Esophagus muscularis mucosa (tissue), 4 donors: ENCODE data around the gene PSMA4. TPM values are rescaled to one million over a fixed set of nuclear protein-coding genes. Genes with fewer than 3 reads are reported as not detected.
A peak's percentile ranks its signal among the peaks of the same experiment; 100 is the strongest.

ENCODE experiments used
- DNase-seq: peaks from one replicate; pipeline ENCODE4 v3.0.0-alpha.2; 2017; ENCODE audit errors: extremely low spot score
- H3K27ac ChIP-seq, 4 donors: fragments of 200-600 bp; sonication (generic); replicated peaks in 1 of 4; 1 replicate in 3 of 4; 2 replicates in 1 of 4; pipeline ENCODE4 v1.5.1; 2016 to 2019; ENCODE audit warnings: mild to moderate bottlenecking in 1 of 4
- H3K27me3 ChIP-seq, 4 donors: fragments of 200-600 bp; sonication (generic); one replicate each; pipeline versions ENCODE4 v1.5.1 to v1.6.0; 2016 to 2019
- H3K36me3 ChIP-seq, 4 donors: fragments of 200-600 bp; sonication (generic); one replicate each; pipeline ENCODE4 v1.5.1; 2016 to 2019
- H3K4me1 ChIP-seq, 4 donors: fragments of 200-600 bp; sonication (generic); one replicate each; pipeline ENCODE4 v1.5.1; 2016 to 2019
- H3K4me3 ChIP-seq, 4 donors: fragments of 200-600 bp; sonication (generic); 1 replicate in 2 of 4; 2 replicates in 2 of 4; pipeline ENCODE4 v1.5.1; 2016 to 2019; ENCODE audit warnings: mild to moderate bottlenecking in 4 of 4, moderate library complexity in 1 of 4
- H3K9me3 ChIP-seq, 4 donors: fragments of 200-600 bp; sonication (generic); 1 replicate in 3 of 4; 2 replicates in 1 of 4; pipeline ENCODE4 v1.5.1; 2016 to 2019
- CTCF ChIP-seq, 3 experiments: fragments of 200-600 bp in 2 of 3; fragments of 450-650 bp in 1 of 3; sonication (generic) in 2 of 3; IDR thresholded peaks; one replicate each; pipeline ENCODE4 v1.5.1; 2017 to 2019; ENCODE audit warnings: antibody characterized with exemption in 3 of 3, mild to moderate bottlenecking in 2 of 3, moderate library complexity in 1 of 3
- EP300 ChIP-seq: sonication (generic); formaldehyde crosslinking; IDR thresholded peaks from one replicate; pipeline ENCODE4 v1.6.1; 2017; ENCODE audit warnings: antibody characterized with exemption
- POLR2A ChIP-seq: fragments of 450-650 bp; IDR thresholded peaks from one replicate; pipeline ENCODE4 v1.6.1; 2017; ENCODE audit warnings: antibody characterized with exemption, moderate library complexity, mild to moderate bottlenecking, low read depth
- POLR2AphosphoS5 ChIP-seq, 2 donors: sonication (generic); formaldehyde crosslinking; IDR thresholded peaks; one replicate each; pipeline ENCODE4 v1.6.1; 2017; ENCODE audit warnings: antibody characterized with exemption in 2 of 2
- WGBS: methylation state at CpG from one replicate; pipeline ENCODE4 v1.1.5; 2018; 5-methylcytosine and 5-hydroxymethylcytosine counted together
- intact Hi-C: fragments of 100-400 bp; cut with DNase I; formaldehyde crosslinking; loops from one replicate; pipeline ENCODE4 v1.15.1; 2023
- total RNA-seq, 4 donors: library from RNA; depleted of rRNA; stranded (reverse); fragments of >200 nt; gene quantifications; one replicate each; pipeline versions ENCODE4 v1.1.0 to v1.2.1, GENCODE V29; 2016

PSMA4 gene
- total RNA-seq, 4 donors from 2014 or later, result 103 to 135 (median 117) TPM

GRCh38 chr15:78561490-78561889 lies 21.2 kb downstream of the PSMA4 start:
- intact Hi-C loops, result no loop called here
- H3K27ac ChIP-seq, result no peak overlapping the region
- 88% methylated on average over 5 of the region's 5 CpGs for WGBS
- no peaks in the 10 kb centered on the region for H3K27me3 ChIP-seq
- no peaks in the 10 kb centered on the region for H3K9me3 ChIP-seq
- TF ChIP-seq CTCF (IDR thresholded peaks at IDR 0.05) (no peak), POLR2A (no peak)
- H3K4me1 ChIP-seq, result peaks cover 5 to 18% (median 15%) of the 10 kb centered on the region in 4 donors
- no peak overlapping the region for H3K4me3 ChIP-seq
- H3K36me3 ChIP-seq, result no peaks in the 10 kb centered on the region
- no peak for DNase-seq

GRCh38 chr15:78563092-78563491 lies 22.8 kb downstream of the PSMA4 start:
- Histone ChIP-seq H3K36me3 (no peaks in the 10 kb centered on the region), H3K27me3 (no peaks in the 10 kb centered on the region), H3K4me3 (no peak overlapping the region), H3K9me3 (no peaks in the 10 kb centered on the region), H3K27ac (no peak overlapping the region), H3K4me1 (peaks cover 5 to 18% (median 17%) of the 10 kb centered on the region in 4 donors)
- WGBS, result 97% methylated on average over 2 of the region's 2 CpGs
- DNase-seq, result no peak
- TF ChIP-seq CTCF (IDR thresholded peaks at IDR 0.05) (no peak), POLR2AphosphoS5 (IDR thresholded peaks at IDR 0.05) (no peak), POLR2A (no peak), EP300 (no peak)
- intact Hi-C loops, result no loop called here

GRCh38 chr15:78564743-78565096 lies 24.5 kb downstream of the PSMA4 start:
- 64% methylated on average over 11 of the region's 11 CpGs for WGBS
- Histone ChIP-seq H3K4me1 (peaks cover 5 to 18% (median 17%) of the 10 kb centered on the region in 4 donors), H3K4me3 (peak overlapping the region; percentile 61 to 75 (median 69)), H3K27me3 (peaks cover 0 to under 1% (median 0%) of the 10 kb centered on the region in 4 donors), H3K36me3 (no peaks in the 10 kb centered on the region), H3K27ac (peak overlapping the region in 3 of 4 donors; percentile 63 to 74 (median 64)), H3K9me3 (no peaks in the 10 kb centered on the region)
- TF ChIP-seq POLR2AphosphoS5 (IDR thresholded peaks at IDR 0.05), result no peak
- TF ChIP-seq EP300, result no peak
- no peak for TF ChIP-seq CTCF (IDR thresholded peaks at IDR 0.05)
- no peak for TF ChIP-seq POLR2A
- DNase-seq, result no peak
- intact Hi-C loops, result no loop called here

GRCh38 chr15:78565097-78565950 lies 25.1 kb downstream of the PSMA4 start, which contains the start of gene CHRNA5:
Gene CHRNA5 (plus strand): TSS chr15:78565520. CDS start chr15:78565720, 200 bp downstream.
- H3K27ac ChIP-seq, result peak within 1 kb of the TSS; percentile 63 to 74 (median 68)
- peak within 1 kb of the TSS; percentile 61 to 75 (median 69) for H3K4me3 ChIP-seq
- no peaks in the 10 kb centered on the region for H3K36me3 ChIP-seq
- H3K4me1 ChIP-seq, result peaks cover 5 to 18% (median 17%) of the 10 kb centered on the region in 4 donors
- WGBS, result 1% methylated on average over 35 of the region's 75 CpGs
- TF ChIP-seq POLR2AphosphoS5 (IDR thresholded peaks at IDR 0.05), result peak; percentile 50 to 56
- no peak for TF ChIP-seq EP300
- peaks cover 0 to 6% (median 0%) of the 10 kb centered on the region in 4 donors for H3K27me3 ChIP-seq
- intact Hi-C loops, result no loop called here
- no peaks in the 10 kb centered on the region for H3K9me3 ChIP-seq
- DNase-seq, result peak; percentile 97

GRCh38 chr15:78565951-78566774 lies 25.9 kb downstream of the PSMA4 start:
- Histone ChIP-seq H3K4me3 (peak overlapping the region; percentile 61 to 75 (median 69)), H3K27me3 (peaks cover 0 to 10% (median 0%) of the 10 kb centered on the region in 4 donors), H3K4me1 (peaks cover 5 to 18% (median 17%) of the 10 kb centered on the region in 4 donors), H3K36me3 (no peaks in the 10 kb centered on the region), H3K9me3 (no peaks in the 10 kb centered on the region), H3K27ac (peak overlapping the region; percentile 63 to 74 (median 68))
- TF ChIP-seq POLR2A (no peak), CTCF (IDR thresholded peaks at IDR 0.05) (peak in 1 of 3 experiments; percentile 22)
- intact Hi-C loops, result no loop called here
- WGBS, result 3% methylated on average over 19 of the region's 19 CpGs
- DNase-seq, result no peak
